ENCODE measurements around the gene ITK.
A peak's percentile ranks its signal among the peaks of the same experiment; 100 is the strongest.

ITK gene

GRCh38 chr5:157180374-157181264, at the start of gene ITK:
ITK (plus strand) TSS chr5:157180840; CDS start chr5:157180978, 138 bp downstream.
- no peak for TF ChIP-seq CTCF (IDR thresholded peaks at IDR 0.05; ENCODE audit: control insufficient read depth, extremely low read depth, insufficient read depth)
- DNase-seq (ENCODE audit: low read depth) = no peak
- H3K4me3 ChIP-seq (ENCODE audit: low read depth, low read length) = no peak within 1 kb of the TSS

GRCh38 chr5:157130925-157131324, 49.7 kb upstream of the ITK start:
- H3K4me3 ChIP-seq (ENCODE audit: low read depth, low read length) = no peak overlapping the region
- DNase-seq (ENCODE audit: low read depth) = no peak
- no peak for TF ChIP-seq CTCF (IDR thresholded peaks at IDR 0.05; ENCODE audit: control insufficient read depth, extremely low read depth, insufficient read depth)

- DNase-seq (ENCODE audit: low read depth) = no peak
- H3K4me3 ChIP-seq (ENCODE audit: low read depth, low read length) = no peak overlapping the region
- no peak for TF ChIP-seq CTCF (IDR thresholded peaks at IDR 0.05; ENCODE audit: control insufficient read depth, extremely low read depth, insufficient read depth)
Observed at GRCh38 chr5:157132281-157132612, 48.4 kb upstream of the ITK start.

GRCh38 chr5:157137691-157138090, 42.9 kb upstream of the ITK start:
- no peak for DNase-seq (ENCODE audit: low read depth)
- no peak overlapping the region for H3K4me3 ChIP-seq (ENCODE audit: low read depth, low read length)
- no peak for TF ChIP-seq CTCF (IDR thresholded peaks at IDR 0.05; ENCODE audit: control insufficient read depth, extremely low read depth, insufficient read depth)

GRCh38 chr5:157142317-157143126, 38.1 kb upstream of the ITK start, which contains the start of gene MED7:
MED7 (minus strand) TSS chr5:157142865; CDS start chr5:157139431, 3,434 bp downstream.
- H3K4me3 ChIP-seq (ENCODE audit: low read depth, low read length) = peak within 1 kb of the TSS; percentile 87
- DNase-seq (ENCODE audit: low read depth) = peak; percentile 98
- TF ChIP-seq CTCF (IDR thresholded peaks at IDR 0.05; ENCODE audit: control insufficient read depth, extremely low read depth, insufficient read depth) = no peak

GRCh38 chr5:157143127-157143971, 37.3 kb upstream of the ITK start:
- DNase-seq (ENCODE audit: low read depth) = no peak
- TF ChIP-seq CTCF (IDR thresholded peaks at IDR 0.05; ENCODE audit: control insufficient read depth, extremely low read depth, insufficient read depth) = no peak
- H3K4me3 ChIP-seq (ENCODE audit: low read depth, low read length) = peak overlapping the region; percentile 87
